A549 (cell line): ENCODE results near the gene UBQLN4. TPM values are rescaled to one million over a fixed set of nuclear protein-coding genes. Genes with fewer than 3 reads are reported as not detected.

Experiments used
- ATAC-seq, 2 experiments: fragments of 200-7000 bp in 1 of 2; fragments of >200 bp in 1 of 2; cut with Nextera tagmentation in 1 of 2; cut with Tn5 transposase in 1 of 2; 3 replicates each; pipeline versions ENCODE4 v1.8.0 to v1.9.1; 2018 to 2020; ENCODE audit warnings: mild to moderate bottlenecking in 1 of 2, moderate library complexity in 1 of 2
- CTCF ChIA-PET: fragments of 300-600 bp; sonication (Branson Sonifier 250); formaldehyde crosslinking; extraction: SDS; loops from one replicate; lab custom pipeline; 2021; ENCODE audit warnings: antibody characterized with exemption, inconsistent platforms; lab: Yijun Ruan, JAX
- POLR2A ChIA-PET: fragments of 350-600 bp; formaldehyde crosslinking; extraction: SDS; loops from one replicate; lab custom pipeline; 2021; ENCODE audit warnings: antibody characterized with exemption, inconsistent platforms; lab: Yijun Ruan, JAX
- DNase-seq, 2 experiments: peaks; one replicate each; pipeline versions ENCODE4 v3.0.0 to v3.0.0-alpha.2; 2011 to 2016; ENCODE audit warnings: low read depth in 1 of 2, low spot score in 1 of 2
- FAIRE-seq: peaks from 2 replicates; lab custom pipeline; 2011; peaks lifted over from hg19 to GRCh38; lab: Jason Lieb, UNC
- H3K27ac ChIP-seq, 2 experiments: fragments of >200 bp; sonication (Bioruptor Twin); formaldehyde crosslinking; 3 replicates each; pipeline ENCODE4 v1.5.1; 2016 to 2017
- H3K4me1 ChIP-seq: fragments of >200 bp; sonication (Bioruptor Twin); formaldehyde crosslinking; 3 replicates; pipeline ENCODE4 v1.6.1; 2016
- H3K4me2 ChIP-seq: fragments of >200 bp; sonication (Bioruptor Twin); formaldehyde crosslinking; 3 replicates; pipeline ENCODE4 v1.6.1; 2016
- H3K4me3 ChIP-seq: fragments of >200 bp; sonication (Bioruptor Twin); formaldehyde crosslinking; 3 replicates; pipeline ENCODE4 v1.5.1; 2016
- H3K9me3 ChIP-seq: fragments of >200 bp; sonication (Bioruptor Twin); formaldehyde crosslinking; 3 replicates; pipeline ENCODE4 v1.6.1; 2016
- BHLHE40 ChIP-seq: IDR thresholded peaks from 2 replicates; pipeline ENCODE4 v1.6.1; 2012; ENCODE audit warnings: low read depth, low read length, inconsistent platforms
- CBX2 ChIP-seq: fragments of 200-600 bp; sonication (generic); IDR thresholded peaks from 2 replicates; pipeline ENCODE4 v1.6.1; 2016; ENCODE audit warnings: low read depth, mild to moderate bottlenecking, borderline replicate concordance
- CEBPB ChIP-seq, 2 experiments: fragments of >200 bp in 1 of 2; sonication (Bioruptor Twin) in 1 of 2; formaldehyde crosslinking in 1 of 2; IDR thresholded peaks; 2 replicates each; pipeline ENCODE4 v1.6.1; 2012 to 2016
- CHD4 ChIP-seq: fragments of 200-600 bp; sonication (generic); IDR thresholded peaks from 2 replicates; pipeline ENCODE4 v1.6.1; 2016; ENCODE audit warnings: antibody characterized with exemption, mild to moderate bottlenecking, borderline replicate concordance
- EHF ChIP-seq: fragments of 250-450 bp; sonication (Bioruptor Pico); IDR thresholded peaks from 2 replicates; pipeline ENCODE4 v1.5.0; 2020; ENCODE audit warnings: mild to moderate bottlenecking
- FOSB ChIP-seq: fragments of 250-450 bp; sonication (Bioruptor Pico); IDR thresholded peaks from 2 replicates; pipeline ENCODE4 v1.5.0; 2020; ENCODE audit warnings: mild to moderate bottlenecking, moderate library complexity
- FOSL2 ChIP-seq, 2 experiments: fragments of 450-650 bp in 1 of 2; fragments of >200 bp in 1 of 2; sonication (Bioruptor Twin) in 1 of 2; formaldehyde crosslinking; IDR thresholded peaks; 2 replicates each; pipeline versions ENCODE4 v1.5.0 to v1.6.1; 2016 to 2020; ENCODE audit warnings: mild to moderate bottlenecking in 1 of 2, moderate library complexity in 1 of 2
- HOXA7 ChIP-seq: fragments of 250-450 bp; sonication (Bioruptor Pico); IDR thresholded peaks from 2 replicates; pipeline ENCODE4 v1.5.0; 2020; ENCODE audit warnings: mild to moderate bottlenecking, moderate library complexity
- KDM1A ChIP-seq: fragments of 200-600 bp; sonication (generic); IDR thresholded peaks from 2 replicates; pipeline ENCODE4 v1.6.1; 2016; ENCODE audit warnings: low read depth, mild to moderate bottlenecking
- MAFK ChIP-seq: fragments of 450-650 bp; IDR thresholded peaks from 2 replicates; pipeline ENCODE4 v1.6.1; 2014; ENCODE audit not compliant: partially characterized antibody
- MAZ ChIP-seq: fragments of 150-350 bp; IDR thresholded peaks from 2 replicates; pipeline ENCODE4 v1.6.1; 2014; ENCODE audit warnings: antibody characterized with exemption, low read depth, low read length, borderline replicate concordance
- NPAS2 ChIP-seq: fragments of 250-450 bp; sonication (Bioruptor Pico); IDR thresholded peaks from 2 replicates; pipeline ENCODE4 v1.8.0; 2022; ENCODE audit warnings: mild to moderate bottlenecking, moderate library complexity, borderline replicate concordance
- NR3C1 ChIP-seq: fragments of >200 bp; sonication (Bioruptor Twin); formaldehyde crosslinking; IDR thresholded peaks from 3 replicates; pipeline ENCODE4 v1.6.1; 2017
- POLR2A ChIP-seq: IDR thresholded peaks from 2 replicates; pipeline ENCODE4 v1.6.1; 2012; ENCODE audit warnings: mild to moderate bottlenecking, low read length
- RAD21 ChIP-seq, 2 experiments: fragments of >200 bp in 1 of 2; sonication (Bioruptor Twin) in 1 of 2; formaldehyde crosslinking in 1 of 2; IDR thresholded peaks in 1 of 2; conservative IDR thresholded peaks in 1 of 2; 2 replicates in 1 of 2; 3 replicates in 1 of 2; pipeline ENCODE4 v1.6.1; 2012 to 2018; ENCODE audit warnings: inconsistent platforms in 1 of 2
- RARB ChIP-seq: fragments of 250-450 bp; sonication (Bioruptor Pico); IDR thresholded peaks from 2 replicates; pipeline ENCODE4 v1.8.0; 2021; ENCODE audit warnings: mild to moderate bottlenecking, moderate library complexity
- RFX5 ChIP-seq: fragments of 450-650 bp; IDR thresholded peaks from 2 replicates; pipeline ENCODE4 v1.7.1; 2014; ENCODE audit warnings: antibody characterized with exemption, mild to moderate bottlenecking, moderate library complexity
- SMC3 ChIP-seq: fragments of >200 bp; sonication (Bioruptor Twin); formaldehyde crosslinking; IDR thresholded peaks from 3 replicates; pipeline ENCODE4 v1.6.1; 2018; ENCODE audit warnings: inconsistent platforms
- SREBF2 ChIP-seq: fragments of 450-650 bp; IDR thresholded peaks from 2 replicates; pipeline ENCODE4 v1.6.1; 2014; ENCODE audit warnings: mild to moderate bottlenecking, moderate library complexity
- TFCP2L1 ChIP-seq: fragments of 250-450 bp; sonication (Bioruptor Pico); IDR thresholded peaks from 2 replicates; pipeline ENCODE4 v1.5.0; 2021; ENCODE audit warnings: mild to moderate bottlenecking
- TP53 ChIP-seq: fragments of 250-450 bp; sonication (Bioruptor Pico); IDR thresholded peaks from 2 replicates; pipeline ENCODE4 v1.5.0; 2021; ENCODE audit warnings: mild to moderate bottlenecking, moderate library complexity
- ZSCAN20 ChIP-seq: fragments of 250-450 bp; sonication (Bioruptor Pico); IDR thresholded peaks from 2 replicates; pipeline ENCODE4 v1.8.0; 2022; ENCODE audit warnings: mild to moderate bottlenecking, moderate library complexity
- WGBS: methylation state at CpG from one replicate; pipeline ENCODE4 v1.1.6; 2017; ENCODE audit errors: missing lambda C conversion rate; 5-methylcytosine and 5-hydroxymethylcytosine counted together
- polyA plus RNA-seq, 4 experiments: library from polyadenylated mRNA; depleted of rRNA in 3 of 4; stranded (reverse); fragments of >200 nt; fragmentation: RNase III in 1 of 4; extraction: RNeasy Plus Mini Kit Qiagen cat#74134 plus additional on column Dnase treatment in 1 of 4; gene quantifications; 2 replicates in 3 of 4; 3 replicates in 1 of 4; pipeline ENCODE4 v1.2.3, GENCODE V29; 2011 to 2017
- TF ChIP-seq, protein P1 (sequence below): fragments of >200 bp; sonication (Bioruptor Twin); formaldehyde crosslinking; IDR thresholded peaks from 2 replicates; pipeline ENCODE4 v1.6.1; 2016
- TF ChIP-seq, protein P2 (sequence below): IDR thresholded peaks from 2 replicates; pipeline ENCODE4 v1.6.1; 2012; ENCODE audit warnings: low read depth, borderline replicate concordance
- TF ChIP-seq, protein P3 (sequence below): IDR thresholded peaks from 2 replicates; pipeline ENCODE4 v1.6.1; 2012
- TF ChIP-seq, protein P4 (sequence below): fragments of 450-650 bp; IDR thresholded peaks from 2 replicates; pipeline ENCODE4 v1.6.1; 2014; ENCODE audit warnings: antibody characterized with exemption
- TF ChIP-seq, protein P5 (sequence below): fragments of 150-350 bp; IDR thresholded peaks from 2 replicates; pipeline ENCODE4 v1.6.1; 2014; ENCODE audit warnings: low read depth, mild to moderate bottlenecking, low read length

UBQLN4 gene
- polyA plus RNA-seq, 2 of the 4 experiments (the other 2 are of a cell fraction) = 38.2 to 42.0 TPM

DNA sequence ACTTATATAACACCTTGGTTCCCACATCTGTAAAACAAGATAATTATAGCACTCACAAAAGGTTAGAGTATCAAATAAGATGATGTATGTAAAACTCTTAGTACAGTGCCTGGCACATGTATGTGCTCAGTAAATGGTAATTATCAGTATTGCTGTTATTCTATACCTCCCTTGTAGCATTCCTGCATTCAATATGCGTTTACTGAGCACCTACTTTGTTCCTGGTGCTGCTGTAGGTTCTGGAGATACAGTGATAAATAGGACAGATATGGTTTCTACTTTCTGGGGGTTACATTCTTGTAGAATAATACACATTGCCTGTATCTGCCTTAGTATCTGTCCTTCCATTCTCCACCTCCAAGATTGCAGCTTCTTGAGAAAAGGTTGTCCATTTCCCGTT, 31.6 kb downstream of the UBQLN4 start:
- ATAC-seq (no peak), DNase-seq (no peak), FAIRE-seq (no peak)
- WGBS = 61% methylated on average over 2 of the region's 2 CpGs
- no peak overlapping the region for H3K4me2 ChIP-seq
- no peak overlapping the region for H3K4me3 ChIP-seq
- H3K27ac ChIP-seq = no peak overlapping the region
- no peaks in the 10 kb centered on the region for H3K9me3 ChIP-seq
- ChIA-PET POLR2A (no interaction called here), CTCF (interaction anchor here (1.7 to 4.8 kb wide), 5 partner anchors 10 to 44 kb away, joined by 5 to 20 read pairs (median 8); partner anchors contain the start of gene UBQLN4)
- H3K4me1 ChIP-seq = peaks cover 14% of the 10 kb centered on the region; the same call in 2 of the 3 replicates
- TF ChIP-seq SMC3 = no peak
- TF ChIP-seq TFCP2L1 = no peak
- TF ChIP-seq BHLHE40 = no peak
- no peak for TF ChIP-seq RAD21 (conservative IDR thresholded peaks at IDR 0.05 in 1 of 2, IDR thresholded peaks at IDR 0.05 in 1 of 2)
- no peak for TF ChIP-seq TP53 (CRISPR knock-in tag)
- no peak for TF ChIP-seq FOSB (CRISPR knock-in tag)
- TF ChIP-seq POLR2A = no peak
- TF ChIP-seq NR3C1 = no peak
- TF ChIP-seq, protein P1, sequence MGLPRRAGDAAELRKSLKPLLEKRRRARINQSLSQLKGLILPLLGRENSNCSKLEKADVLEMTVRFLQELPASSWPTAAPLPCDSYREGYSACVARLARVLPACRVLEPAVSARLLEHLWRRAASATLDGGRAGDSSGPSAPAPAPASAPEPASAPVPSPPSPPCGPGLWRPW = no peak
- TF ChIP-seq, protein P2, sequence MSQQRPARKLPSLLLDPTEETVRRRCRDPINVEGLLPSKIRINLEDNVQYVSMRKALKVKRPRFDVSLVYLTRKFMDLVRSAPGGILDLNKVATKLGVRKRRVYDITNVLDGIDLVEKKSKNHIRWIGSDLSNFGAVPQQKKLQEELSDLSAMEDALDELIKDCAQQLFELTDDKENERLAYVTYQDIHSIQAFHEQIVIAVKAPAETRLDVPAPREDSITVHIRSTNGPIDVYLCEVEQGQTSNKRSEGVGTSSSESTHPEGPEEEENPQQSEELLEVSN = no peak
- no peak for TF ChIP-seq SREBF2
- no peak for TF ChIP-seq HOXA7

DNA sequence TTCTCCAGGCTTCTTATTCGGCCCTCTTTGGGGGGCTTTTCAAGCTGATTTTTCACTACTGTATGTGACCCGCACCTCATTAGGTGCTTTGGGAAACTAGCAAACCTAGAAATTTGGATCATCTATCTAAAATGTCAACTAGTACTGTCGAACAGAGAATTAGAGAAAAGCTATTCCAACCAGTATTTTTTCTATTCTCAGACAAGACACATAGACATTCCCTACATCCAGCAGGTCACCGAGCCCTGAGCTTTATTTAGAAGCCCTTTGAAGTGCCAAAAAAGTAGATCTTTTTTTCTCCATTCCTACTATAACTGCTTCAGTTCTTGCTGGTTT, 32.5 kb downstream of the UBQLN4 start:
- TF ChIP-seq SMC3 (no peak), CBX2 (no peak), KDM1A (no peak), RAD21 (conservative IDR thresholded peaks at IDR 0.05 in 1 of 2, IDR thresholded peaks at IDR 0.05 in 1 of 2) (no peak), MAFK (no peak), ZSCAN20 (CRISPR knock-in tag) (no peak), RARB (no peak), RFX5 (no peak), MAZ (no peak), EHF (no peak), CEBPB (IDR thresholded peaks at IDR 0.05) (no peak), FOSL2 (IDR thresholded peaks at IDR 0.05) (no peak), FOSL2 (CRISPR knock-in tag; IDR thresholded peaks at IDR 0.05) (no peak), CHD4 (no peak), NPAS2 (no peak), SREBF2 (no peak)
- TF ChIP-seq, protein P3, sequence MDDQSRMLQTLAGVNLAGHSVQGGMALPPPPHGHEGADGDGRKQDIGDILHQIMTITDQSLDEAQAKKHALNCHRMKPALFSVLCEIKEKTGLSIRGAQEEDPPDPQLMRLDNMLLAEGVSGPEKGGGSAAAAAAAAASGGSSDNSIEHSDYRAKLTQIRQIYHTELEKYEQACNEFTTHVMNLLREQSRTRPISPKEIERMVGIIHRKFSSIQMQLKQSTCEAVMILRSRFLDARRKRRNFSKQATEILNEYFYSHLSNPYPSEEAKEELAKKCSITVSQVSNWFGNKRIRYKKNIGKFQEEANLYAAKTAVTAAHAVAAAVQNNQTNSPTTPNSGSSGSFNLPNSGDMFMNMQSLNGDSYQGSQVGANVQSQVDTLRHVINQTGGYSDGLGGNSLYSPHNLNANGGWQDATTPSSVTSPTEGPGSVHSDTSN = no peak
- TF ChIP-seq, protein P4, sequence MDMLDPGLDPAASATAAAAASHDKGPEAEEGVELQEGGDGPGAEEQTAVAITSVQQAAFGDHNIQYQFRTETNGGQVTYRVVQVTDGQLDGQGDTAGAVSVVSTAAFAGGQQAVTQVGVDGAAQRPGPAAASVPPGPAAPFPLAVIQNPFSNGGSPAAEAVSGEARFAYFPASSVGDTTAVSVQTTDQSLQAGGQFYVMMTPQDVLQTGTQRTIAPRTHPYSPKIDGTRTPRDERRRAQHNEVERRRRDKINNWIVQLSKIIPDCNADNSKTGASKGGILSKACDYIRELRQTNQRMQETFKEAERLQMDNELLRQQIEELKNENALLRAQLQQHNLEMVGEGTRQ = no peak
- TF ChIP-seq, protein P5, sequence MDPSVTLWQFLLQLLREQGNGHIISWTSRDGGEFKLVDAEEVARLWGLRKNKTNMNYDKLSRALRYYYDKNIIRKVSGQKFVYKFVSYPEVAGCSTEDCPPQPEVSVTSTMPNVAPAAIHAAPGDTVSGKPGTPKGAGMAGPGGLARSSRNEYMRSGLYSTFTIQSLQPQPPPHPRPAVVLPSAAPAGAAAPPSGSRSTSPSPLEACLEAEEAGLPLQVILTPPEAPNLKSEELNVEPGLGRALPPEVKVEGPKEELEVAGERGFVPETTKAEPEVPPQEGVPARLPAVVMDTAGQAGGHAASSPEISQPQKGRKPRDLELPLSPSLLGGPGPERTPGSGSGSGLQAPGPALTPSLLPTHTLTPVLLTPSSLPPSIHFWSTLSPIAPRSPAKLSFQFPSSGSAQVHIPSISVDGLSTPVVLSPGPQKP = no peak
- Histone ChIP-seq H3K4me2 (peak overlapping the region; percentile 90), H3K4me3 (peak overlapping the region; percentile 99), H3K4me1 (peaks cover 13% of the 10 kb centered on the region; the same call in 2 of the 3 replicates), H3K9me3 (no peaks in the 10 kb centered on the region), H3K27ac (peak overlapping the region; percentile 93 to 95; a peak in 4 of 6 replicates)
- ChIA-PET POLR2A (no interaction called here), CTCF (interaction anchor here (0.9 to 2.9 kb wide), 6 partner anchors 9 to 45 kb away, joined by 3 to 8 read pairs (median 5); partner anchors contain the start of gene UBQLN4)
- 7% methylated on average over 4 of the region's 4 CpGs for WGBS
- no peak for ATAC-seq
- FAIRE-seq = no peak
- no peak for DNase-seq
